SK-N-SH (cell line): ENCODE data around the gene ZNF879. TPM values are rescaled to one million over a fixed set of nuclear protein-coding genes. Genes with fewer than 3 reads are reported as not detected.
A peak's percentile ranks its signal among the peaks of the same experiment; 100 is the strongest.

Source experiments
- CTCF ChIA-PET: fragments of 300-600, 350-600 bp; formaldehyde crosslinking; extraction: SDS; loops from one replicate; lab custom pipeline; 2021; lab: Yijun Ruan, JAX
- POLR2A ChIA-PET: fragments of 350-600 bp; sonication (Branson Sonifier 250); formaldehyde crosslinking; extraction: SDS; loops from one replicate; lab custom pipeline; 2020; ENCODE audit warnings: antibody characterized with exemption, inconsistent platforms; lab: Yijun Ruan, JAX
- DNase-seq: peaks from one replicate; pipeline ENCODE4 v3.0.0; 2012
- H2AFZ ChIP-seq: fragments of 200-600 bp; sonication (generic); 2 replicates; pipeline ENCODE4 v1.8.1; 2016; ENCODE audit warnings: antibody characterized with exemption, mild to moderate bottlenecking, low read depth
- H3F3A ChIP-seq: fragments of 200-600 bp; sonication (generic); replicated peaks from 2 replicates; pipeline ENCODE3; 2016; ENCODE audit warnings: antibody characterized with exemption, mild to moderate bottlenecking; ENCODE audit not compliant: insufficient read depth
- H3K27ac ChIP-seq, 2 experiments: fragments of 200-500 bp in 1 of 2; fragments of 200-600 bp in 1 of 2; sonication (Bioruptor generic) in 1 of 2; sonication (generic), shearing (Covaris generic) in 1 of 2; 2 replicates each; pipeline versions ENCODE4 v1.5.1 to v1.6.1; 2014 to 2016; ENCODE audit warnings: low read depth in 2 of 2, inconsistent platforms in 1 of 2, low read length in 1 of 2, mild to moderate bottlenecking in 1 of 2, mixed read lengths in 1 of 2
- H3K27me3 ChIP-seq: fragments of 200-600 bp; sonication (generic), shearing (Covaris generic); 2 replicates; pipeline ENCODE4 v1.6.1; 2016; ENCODE audit warnings: mixed run types; ENCODE audit not compliant: insufficient read depth
- H3K36me3 ChIP-seq, 2 experiments: fragments of 200-500 bp in 1 of 2; fragments of 200-600 bp in 1 of 2; sonication (Bioruptor generic) in 1 of 2; sonication (generic) in 1 of 2; replicated peaks in 1 of 2; 2 replicates each; pipeline versions ENCODE3 to v1.5.1; 2014 to 2016; ENCODE audit warnings: low read length in 1 of 2, mild to moderate bottlenecking in 1 of 2; ENCODE audit not compliant: insufficient read depth in 2 of 2, control insufficient read depth in 1 of 2
- H3K4me1 ChIP-seq, 2 experiments: fragments of 200-500 bp in 1 of 2; fragments of 200-600 bp in 1 of 2; sonication (Bioruptor generic) in 1 of 2; sonication (generic), shearing (Covaris generic) in 1 of 2; 2 replicates each; pipeline versions ENCODE4 v1.5.1 to v1.6.1; 2014 to 2016; ENCODE audit warnings: low read depth in 1 of 2, low read length in 1 of 2, mixed run types in 1 of 2; ENCODE audit not compliant: insufficient read depth in 2 of 2, control insufficient read depth in 1 of 2
- H3K4me2 ChIP-seq: fragments of 200-600 bp; sonication (generic), shearing (Covaris generic); 2 replicates; pipeline ENCODE4 v1.6.1; 2017; ENCODE audit warnings: mixed run types
- H3K4me3 ChIP-seq, 2 experiments: fragments of 200-500 bp in 1 of 2; fragments of 200-600 bp in 1 of 2; sonication (Bioruptor generic) in 1 of 2; sonication (generic), shearing (Covaris generic) in 1 of 2; 2 replicates each; pipeline versions ENCODE4 v1.5.1 to v1.8.1; 2014 to 2016; ENCODE audit warnings: low read depth in 2 of 2, inconsistent platforms in 1 of 2, low read length in 1 of 2, mild to moderate bottlenecking in 1 of 2, mixed read lengths in 1 of 2, moderate library complexity in 1 of 2
- H3K79me2 ChIP-seq: fragments of 200-600 bp; sonication (generic); 2 replicates; pipeline ENCODE4 v1.8.1; 2017; ENCODE audit warnings: mild to moderate bottlenecking; ENCODE audit not compliant: insufficient read depth
- H3K9ac ChIP-seq: fragments of 200-600 bp; sonication (generic); 2 replicates; pipeline ENCODE4 v1.6.1; 2017; ENCODE audit warnings: mixed run types
- H3K9me2 ChIP-seq: fragments of 200-600 bp; sonication (generic); 2 replicates; pipeline ENCODE4 v1.6.1; 2017; ENCODE audit warnings: mixed run types
- H3K9me3 ChIP-seq: fragments of 200-600 bp; sonication (generic); 2 replicates; pipeline ENCODE4 v1.6.1; 2017; ENCODE audit warnings: mixed run types, mild to moderate bottlenecking, moderate library complexity
- H4K20me1 ChIP-seq: fragments of 200-600 bp; sonication (generic); 2 replicates; pipeline ENCODE4 v1.6.1; 2017; ENCODE audit warnings: mild to moderate bottlenecking, mixed run types; ENCODE audit not compliant: insufficient read depth
- CHD2 ChIP-seq: fragments of 150-350 bp; IDR thresholded peaks from 2 replicates; pipeline ENCODE4 v1.6.1; 2018; ENCODE audit warnings: low read length; ENCODE audit not compliant: partially characterized antibody
- ELF1 ChIP-seq: IDR thresholded peaks from 2 replicates; pipeline ENCODE4 v1.4.0; 2012
- EZH2phosphoT487 ChIP-seq: fragments of 200-600 bp; sonication (generic); IDR thresholded peaks from 2 replicates; pipeline ENCODE4 v1.6.1; 2017; ENCODE audit warnings: low read depth, mixed run types, mild to moderate bottlenecking, antibody characterized with exemption, moderate library complexity, borderline replicate concordance
- FOSL2 ChIP-seq: IDR thresholded peaks from 2 replicates; pipeline ENCODE4 v1.4.0; 2012; ENCODE audit warnings: low read depth, mild to moderate bottlenecking, moderate library complexity, borderline replicate concordance
- FOXM1 ChIP-seq: IDR thresholded peaks from 2 replicates; pipeline ENCODE4 v1.4.0; 2012; ENCODE audit warnings: low read depth, mild to moderate bottlenecking
- JUND ChIP-seq: IDR thresholded peaks from 2 replicates; pipeline ENCODE4 v1.4.0; 2012
- MXI1 ChIP-seq: IDR thresholded peaks from 2 replicates; pipeline ENCODE4 v1.6.1; 2012; ENCODE audit warnings: mild to moderate bottlenecking, low read depth, low read length, improper control_type of control experiment
- NRF1 ChIP-seq: IDR thresholded peaks from 2 replicates; pipeline ENCODE4 v1.6.1; 2012; ENCODE audit warnings: low read depth, mild to moderate bottlenecking, low read length
- PBX3 ChIP-seq: IDR thresholded peaks from 2 replicates; pipeline ENCODE4; 2012
- REST ChIP-seq: IDR thresholded peaks from 2 replicates; pipeline ENCODE4 v1.6.1; 2012; ENCODE audit warnings: mild to moderate bottlenecking, low read depth, low read length, moderate library complexity
- RXRA ChIP-seq: IDR thresholded peaks from 2 replicates; pipeline ENCODE4 v1.4.0; 2012; ENCODE audit warnings: low read depth, mild to moderate bottlenecking, borderline replicate concordance
- SMC3 ChIP-seq: IDR thresholded peaks from 2 replicates; pipeline ENCODE4 v1.6.1; 2012; ENCODE audit warnings: low read depth, low read length, improper control_type of control experiment
- TAF1 ChIP-seq: IDR thresholded peaks from 2 replicates; pipeline ENCODE4 v1.6.1; 2012; ENCODE audit warnings: low read depth, mild to moderate bottlenecking, low read length, moderate library complexity, borderline replicate concordance
- TCF12 ChIP-seq: IDR thresholded peaks from 2 replicates; pipeline ENCODE4 v1.4.0; 2012
- TEAD4 ChIP-seq: IDR thresholded peaks from 2 replicates; pipeline ENCODE4 v1.4.0; 2012; ENCODE audit warnings: mild to moderate bottlenecking, borderline replicate concordance; ENCODE audit not compliant: insufficient read depth
- USF1 ChIP-seq: IDR thresholded peaks from 2 replicates; pipeline ENCODE4 v1.4.0; 2012; ENCODE audit warnings: low read depth, borderline replicate concordance
- USF2 ChIP-seq: fragments of 150-350 bp; IDR thresholded peaks from 2 replicates; pipeline ENCODE4 v1.6.1; 2017; ENCODE audit warnings: antibody characterized with exemption, low read length, low read depth, borderline replicate concordance
- WGBS: methylation state at CpG from one replicate; pipeline ENCODE4 v1.1.6; 2017; ENCODE audit warnings: low lambda C conversion rate; 5-methylcytosine and 5-hydroxymethylcytosine counted together
- polyA plus RNA-seq, 3 experiments: library from polyadenylated mRNA; depleted of rRNA; stranded (reverse); fragments of >200 nt; gene quantifications; 2 replicates each; pipeline ENCODE4 v1.2.3, GENCODE V29; 2012
- TF ChIP-seq, protein P1 (sequence below): fragments of 200-600 bp; sonication (generic); IDR thresholded peaks from 2 replicates; pipeline ENCODE4 v1.6.1; 2017; ENCODE audit warnings: antibody characterized with exemption, mild to moderate bottlenecking, moderate library complexity
- TF ChIP-seq, protein P2 (sequence below): IDR thresholded peaks from 2 replicates; pipeline ENCODE4 v1.4.0; 2012; ENCODE audit warnings: low read depth, borderline replicate concordance
- TF ChIP-seq, protein P3 (sequence below): fragments of 150-350 bp; IDR thresholded peaks from 2 replicates; pipeline ENCODE4 v1.6.1; 2016; ENCODE audit warnings: mild to moderate bottlenecking, low read depth, low read length

ZNF879 gene
- polyA plus RNA-seq, 1 of the 3 experiments (the other 2 are of a cell fraction), result 0.44 TPM

DNA sequence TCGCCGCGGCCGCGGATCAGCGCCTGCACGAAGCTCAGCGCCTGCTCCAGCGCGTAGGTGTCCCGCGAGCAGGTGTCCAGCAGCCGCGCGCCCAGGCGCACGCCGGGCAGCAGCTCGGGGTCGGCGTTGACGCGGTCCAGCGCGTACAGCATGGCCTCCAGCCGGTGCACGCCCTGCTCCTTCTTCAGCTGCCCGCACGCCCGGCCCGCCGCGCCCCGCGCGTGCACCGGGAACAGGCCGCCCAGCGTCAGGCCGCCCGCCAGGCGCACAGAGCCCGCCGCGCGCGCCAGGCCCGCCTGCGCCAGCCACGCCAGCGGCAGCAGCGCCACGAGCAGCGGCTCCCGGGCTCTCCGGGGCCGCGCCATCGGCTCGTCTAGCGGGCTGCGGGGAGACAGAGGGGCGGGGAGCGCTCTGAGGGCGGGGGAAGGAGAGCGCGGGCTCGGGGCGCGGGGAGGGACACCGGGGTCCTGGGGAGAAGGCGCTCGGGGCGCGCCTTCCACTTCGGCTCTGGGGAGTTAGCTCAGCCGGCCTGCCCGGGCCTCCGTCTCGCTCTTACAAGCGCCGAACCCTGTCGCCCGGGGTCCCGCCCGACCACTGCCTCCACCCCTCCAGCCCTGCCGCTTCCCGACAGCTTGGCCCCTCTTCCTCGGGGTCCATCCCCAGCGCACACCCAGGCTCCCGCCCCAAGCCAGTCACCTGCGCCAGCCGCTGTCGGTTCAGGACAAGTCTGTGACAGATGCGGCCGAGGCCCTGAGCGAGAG is 28.8 kb upstream of the ZNF879 start, which contains the start of gene GRM6:
Gene GRM6 (minus strand): TSS at position 741 of the 761 bp plus-strand sequence. CDS start 376 bp downstream, at position 365.
- H3F3A ChIP-seq, result no peaks in the 10 kb centered on the region
- no peak within 1 kb of the TSS for H3K4me2 ChIP-seq
- H3K9ac ChIP-seq, result no peak within 1 kb of the TSS
- no peaks in the 10 kb centered on the region for H3K9me3 ChIP-seq
- ChIA-PET POLR2A (no interaction called here), CTCF (interaction anchor here (0.7 to 1.0 kb wide), 2 partner anchors 19 to 58 kb away, joined by 3 to 4 read pairs; no protein-coding TSS in a partner anchor)
- H3K4me1 ChIP-seq, result no peaks in the 10 kb centered on the region; a peak in 1 of 4 replicates
- H3K4me3 ChIP-seq, result no peak within 1 kb of the TSS
- WGBS, result 41% methylated on average over 10 of the region's 97 CpGs
- H3K9me2 ChIP-seq, result no peaks in the 10 kb centered on the region
- H3K79me2 ChIP-seq, result no peaks in the 10 kb centered on the region
- no peaks in the 10 kb centered on the region for H4K20me1 ChIP-seq
- H3K36me3 ChIP-seq, result no peaks in the 10 kb centered on the region
- H3K27ac ChIP-seq, result no peak within 1 kb of the TSS
- no peak within 1 kb of the TSS for H2AFZ ChIP-seq
- no peaks in the 10 kb centered on the region for H3K27me3 ChIP-seq
- DNase-seq, result peak; percentile 61
- TF ChIP-seq MXI1 (no peak), USF1 (no peak), CHD2 (no peak), PBX3 (no peak), RXRA (no peak), TEAD4 (no peak), NRF1 (no peak), SMC3 (no peak), TAF1 (no peak), REST (no peak), JUND (no peak), FOSL2 (no peak), USF2 (no peak), EZH2phosphoT487 (no peak), TCF12 (no peak), FOXM1 (no peak), ELF1 (no peak)
- TF ChIP-seq, protein P1, sequence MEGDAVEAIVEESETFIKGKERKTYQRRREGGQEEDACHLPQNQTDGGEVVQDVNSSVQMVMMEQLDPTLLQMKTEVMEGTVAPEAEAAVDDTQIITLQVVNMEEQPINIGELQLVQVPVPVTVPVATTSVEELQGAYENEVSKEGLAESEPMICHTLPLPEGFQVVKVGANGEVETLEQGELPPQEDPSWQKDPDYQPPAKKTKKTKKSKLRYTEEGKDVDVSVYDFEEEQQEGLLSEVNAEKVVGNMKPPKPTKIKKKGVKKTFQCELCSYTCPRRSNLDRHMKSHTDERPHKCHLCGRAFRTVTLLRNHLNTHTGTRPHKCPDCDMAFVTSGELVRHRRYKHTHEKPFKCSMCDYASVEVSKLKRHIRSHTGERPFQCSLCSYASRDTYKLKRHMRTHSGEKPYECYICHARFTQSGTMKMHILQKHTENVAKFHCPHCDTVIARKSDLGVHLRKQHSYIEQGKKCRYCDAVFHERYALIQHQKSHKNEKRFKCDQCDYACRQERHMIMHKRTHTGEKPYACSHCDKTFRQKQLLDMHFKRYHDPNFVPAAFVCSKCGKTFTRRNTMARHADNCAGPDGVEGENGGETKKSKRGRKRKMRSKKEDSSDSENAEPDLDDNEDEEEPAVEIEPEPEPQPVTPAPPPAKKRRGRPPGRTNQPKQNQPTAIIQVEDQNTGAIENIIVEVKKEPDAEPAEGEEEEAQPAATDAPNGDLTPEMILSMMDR, result no peak
- TF ChIP-seq, protein P2, sequence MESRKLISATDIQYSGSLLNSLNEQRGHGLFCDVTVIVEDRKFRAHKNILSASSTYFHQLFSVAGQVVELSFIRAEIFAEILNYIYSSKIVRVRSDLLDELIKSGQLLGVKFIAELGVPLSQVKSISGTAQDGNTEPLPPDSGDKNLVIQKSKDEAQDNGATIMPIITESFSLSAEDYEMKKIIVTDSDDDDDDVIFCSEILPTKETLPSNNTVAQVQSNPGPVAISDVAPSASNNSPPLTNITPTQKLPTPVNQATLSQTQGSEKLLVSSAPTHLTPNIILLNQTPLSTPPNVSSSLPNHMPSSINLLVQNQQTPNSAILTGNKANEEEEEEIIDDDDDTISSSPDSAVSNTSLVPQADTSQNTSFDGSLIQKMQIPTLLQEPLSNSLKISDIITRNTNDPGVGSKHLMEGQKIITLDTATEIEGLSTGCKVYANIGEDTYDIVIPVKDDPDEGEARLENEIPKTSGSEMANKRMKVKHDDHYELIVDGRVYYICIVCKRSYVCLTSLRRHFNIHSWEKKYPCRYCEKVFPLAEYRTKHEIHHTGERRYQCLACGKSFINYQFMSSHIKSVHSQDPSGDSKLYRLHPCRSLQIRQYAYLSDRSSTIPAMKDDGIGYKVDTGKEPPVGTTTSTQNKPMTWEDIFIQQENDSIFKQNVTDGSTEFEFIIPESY, result no peak
- TF ChIP-seq, protein P3, sequence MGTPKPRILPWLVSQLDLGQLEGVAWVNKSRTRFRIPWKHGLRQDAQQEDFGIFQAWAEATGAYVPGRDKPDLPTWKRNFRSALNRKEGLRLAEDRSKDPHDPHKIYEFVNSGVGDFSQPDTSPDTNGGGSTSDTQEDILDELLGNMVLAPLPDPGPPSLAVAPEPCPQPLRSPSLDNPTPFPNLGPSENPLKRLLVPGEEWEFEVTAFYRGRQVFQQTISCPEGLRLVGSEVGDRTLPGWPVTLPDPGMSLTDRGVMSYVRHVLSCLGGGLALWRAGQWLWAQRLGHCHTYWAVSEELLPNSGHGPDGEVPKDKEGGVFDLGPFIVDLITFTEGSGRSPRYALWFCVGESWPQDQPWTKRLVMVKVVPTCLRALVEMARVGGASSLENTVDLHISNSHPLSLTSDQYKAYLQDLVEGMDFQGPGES, result no peak
